Natural killer cell (primary cell): ENCODE measurements around the gene ALK. TPM values are rescaled to one million over a fixed set of nuclear protein-coding genes. Genes with fewer than 3 reads are reported as not detected.

Experiments
- total RNA-seq, 4 donors: library from RNA; stranded (reverse); fragments of 120-200 nt in 1 of 4; gene quantifications; one replicate each; pipeline versions ENCODE4 v1.2.3 to v1.2.4, GENCODE V29; 2013 to 2022

The ALK gene
- total RNA-seq, 3 donors from 2014 or later (not counting 1 experiment from before 2014, with no cell fraction given), result not detected

Other genes with a start within 250 kb of the ALK start
- 1,000 to 10,000 TPM in 1 of 3 donors, 100 to 1,000 TPM in 2; 569 to 1,094 (median 800) TPM for gene YPEL5, start 225.4 kb upstream of the ALK start, total RNA-seq